H1 (cell line): ENCODE measurements around the gene PIP4K2C. TPM values are rescaled to one million over a fixed set of nuclear protein-coding genes. Genes with fewer than 3 reads are reported as not detected.

Experiments used
- ASH2L ChIP-seq: fragments of 200-600, 300-600 bp; sonication (generic); IDR thresholded peaks from one replicate; pipeline ENCODE4 v1.7.1; 2017; ENCODE audit warnings: low read length
- CBX8 ChIP-seq: fragments of 300-800, 300-1000 bp; sonication (generic); IDR thresholded peaks from 2 replicates; pipeline ENCODE4 v1.7.1; 2016; ENCODE audit warnings: low read depth, low read length, borderline replicate concordance
- EP300 ChIP-seq, 2 experiments: IDR thresholded peaks; 1 replicate in 1 of 2; 2 replicates in 1 of 2; pipeline ENCODE4 v1.6.1; 2011 to 2012; ENCODE audit warnings: low read depth in 2 of 2, low read length in 2 of 2, mild to moderate bottlenecking in 2 of 2, borderline replicate concordance in 1 of 2, inconsistent platforms in 1 of 2, moderate library complexity in 1 of 2
- POLR2AphosphoS5 ChIP-seq: IDR thresholded peaks from 2 replicates; pipeline ENCODE4 v1.6.1; 2011; ENCODE audit warnings: low read depth, low read length
- POU5F1 ChIP-seq: IDR thresholded peaks from 2 replicates; pipeline ENCODE4 v1.6.1; 2011; ENCODE audit warnings: low read depth, mild to moderate bottlenecking, low read length, moderate library complexity
- RAD21 ChIP-seq, 2 experiments: IDR thresholded peaks in 1 of 2; conservative IDR thresholded peaks in 1 of 2; 2 replicates each; pipeline ENCODE4 v1.6.1; 2011; ENCODE audit warnings: low read depth in 2 of 2, low read length in 2 of 2, improper control_type of control experiment in 1 of 2, inconsistent platforms in 1 of 2, mild to moderate bottlenecking in 1 of 2, moderate library complexity in 1 of 2
- RFX5 ChIP-seq: IDR thresholded peaks from 2 replicates; pipeline ENCODE4 v1.6.1; 2011; ENCODE audit warnings: low read depth, low read length, improper control_type of control experiment, borderline replicate concordance
- polyA plus RNA-seq, 7 experiments: library from polyadenylated mRNA; depleted of rRNA in 3 of 7; stranded (reverse) in 5 of 7; unstranded in 2 of 7; fragments of >200 nt in 5 of 7; fragments of 200-250 nt in 2 of 7; gene quantifications; 1 replicate in 5 of 7; 2 replicates in 1 of 7; 4 replicates in 1 of 7; pipeline versions ENCODE4 v1.2.1 to v1.2.3, GENCODE V29; 2011 to 2013; ENCODE audit warnings: missing spikeins in 2 of 7, mixed read lengths in 2 of 7
- total RNA-seq: library from RNA; stranded (reverse); fragmentation: NEBNext Ultra II Directional; extraction: Animal tissue kit (Norgen Biotek cat#: 25700); gene quantifications from 2 replicates; pipeline ENCODE4 v1.2.1, GENCODE V29; 2021

PIP4K2C gene
- total and polyA plus RNA-seq, 2 of the 8 experiments (the other 6 are each of a cell fraction or from before 2014, with no cell fraction given) = 25.0 to 27.1 TPM

DNA sequence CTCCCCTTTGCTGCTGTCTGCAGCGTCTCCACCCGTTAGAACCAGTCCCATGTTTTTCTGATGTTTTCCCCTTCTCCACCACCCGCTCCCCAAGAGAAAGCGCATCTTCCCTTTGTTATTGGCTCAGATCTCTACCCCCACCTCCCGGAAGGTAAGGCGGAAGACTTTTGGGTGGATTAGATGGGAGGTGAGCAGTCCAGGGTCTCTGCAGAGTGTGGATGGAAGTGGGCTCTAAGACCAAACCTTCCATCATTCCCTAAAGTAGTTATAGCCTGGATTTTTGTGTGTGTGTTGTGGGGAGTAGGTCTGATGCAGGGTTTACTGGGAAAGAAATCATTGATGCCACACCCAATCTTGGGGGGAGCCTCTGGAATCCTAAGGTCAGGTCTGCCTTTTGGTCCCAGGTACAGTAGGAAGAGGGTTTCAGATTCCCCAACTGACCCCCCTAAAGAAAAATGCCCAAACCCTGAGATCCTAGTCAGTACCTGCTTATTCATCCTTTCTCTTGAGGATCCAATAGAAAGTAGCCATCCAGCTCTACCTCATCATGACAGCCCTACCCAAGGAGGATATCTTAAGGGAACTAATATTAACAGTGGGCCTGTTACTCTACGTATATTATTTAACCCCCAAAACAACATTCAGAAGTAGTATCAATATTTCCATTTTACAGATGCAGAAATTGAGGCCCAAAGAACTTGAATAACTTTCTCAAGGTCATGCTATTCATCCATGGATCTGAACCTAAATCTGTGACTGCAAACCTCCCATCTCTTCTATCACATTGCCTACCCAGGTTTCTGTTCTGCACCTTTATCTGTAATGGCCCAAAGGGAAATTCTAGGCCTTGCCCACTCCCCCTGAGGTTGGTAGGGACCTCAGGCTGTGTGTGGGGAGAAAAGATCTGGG is 40.1 kb upstream of the PIP4K2C start (continued):
- TF ChIP-seq ASH2L (no peak), CBX8 (no peak), POLR2AphosphoS5 (no peak), EP300 (IDR thresholded peaks at IDR 0.05; ENCODE audit: borderline replicate concordance in 1 of 2, low read depth in 2 of 2, low read length in 2 of 2) (no peak), POU5F1 (no peak), RAD21 (IDR thresholded peaks at IDR 0.05 in 1 of 2, conservative IDR thresholded peaks at IDR 0.05 in 1 of 2; ENCODE audit: low read depth in 2 of 2, low read length in 2 of 2) (no peak), RFX5 (no peak)
- TF ChIP-seq, all 59 proteins: peak for 0
